Right hindlimb (tissue), 1 donor: ENCODE data around the gene SPACA5.
A peak's percentile ranks its signal among the peaks of the same experiment; 100 is the strongest.
"Not testable (repeated sequence)": the region's sequence is repeated elsewhere in the genome, so short reads cannot be mapped to it uniquely, and the experiment has no call there.

Experiments used
- DNase-seq: peaks from one replicate; pipeline ENCODE4 v3.0.0-alpha.2; 2018

Gene SPACA5

GRCh38 chrX:48022100-48022499 is 15.3 kb downstream of the SPACA5 start:
- DNase-seq = no peak

- no peak for DNase-seq
Observed at GRCh38 chrX:48022738-48023137, 15.9 kb downstream of the SPACA5 start.

- DNase-seq = peak; percentile 40
Observed at GRCh38 chrX:48025561-48025960, 18.8 kb downstream of the SPACA5 start.

- not testable (repeated sequence) for DNase-seq
Observed at GRCh38 chrX:48027545-48027944, 20.8 kb downstream of the SPACA5 start.

GRCh38 chrX:48028091-48028490 is 21.3 kb downstream of the SPACA5 start:
- DNase-seq = no peak

GRCh38 chrX:48030237-48030636 is 23.4 kb downstream of the SPACA5 start:
- no peak for DNase-seq

GRCh38 chrX:48030641-48031173 is 23.9 kb downstream of the SPACA5 start:
- DNase-seq = not testable (repeated sequence)

GRCh38 chrX:48035891-48036290 is 29.1 kb downstream of the SPACA5 start:
- no peak for DNase-seq

- no peak for DNase-seq
Observed at GRCh38 chrX:48043056-48043455, 36.3 kb downstream of the SPACA5 start.

- peak; percentile 51 for DNase-seq
Observed at GRCh38 chrX:48045410-48046311, 38.9 kb downstream of the SPACA5 start.

- DNase-seq = no peak
Observed at GRCh38 chrX:48046846-48047245, 40.1 kb downstream of the SPACA5 start.

GRCh38 chrX:48058621-48059295 is 52.0 kb downstream of the SPACA5 start:
- DNase-seq = no peak

GRCh38 chrX:48059296-48059639 is 52.5 kb downstream of the SPACA5 start:
- no peak for DNase-seq
